HG03558 (cell line): ENCODE results near the gene MBOAT7.

Experiments used
- ATAC-seq: cut with Tn5 transposase; IDR thresholded peaks from one replicate; pipeline ENCODE4 v1.9.1; 2021; ENCODE audit warnings: moderate number of reproducible peaks; ENCODE audit not compliant: unreplicated experiment; ENCODE audit errors: extremely low read depth

The MBOAT7 gene

DNA sequence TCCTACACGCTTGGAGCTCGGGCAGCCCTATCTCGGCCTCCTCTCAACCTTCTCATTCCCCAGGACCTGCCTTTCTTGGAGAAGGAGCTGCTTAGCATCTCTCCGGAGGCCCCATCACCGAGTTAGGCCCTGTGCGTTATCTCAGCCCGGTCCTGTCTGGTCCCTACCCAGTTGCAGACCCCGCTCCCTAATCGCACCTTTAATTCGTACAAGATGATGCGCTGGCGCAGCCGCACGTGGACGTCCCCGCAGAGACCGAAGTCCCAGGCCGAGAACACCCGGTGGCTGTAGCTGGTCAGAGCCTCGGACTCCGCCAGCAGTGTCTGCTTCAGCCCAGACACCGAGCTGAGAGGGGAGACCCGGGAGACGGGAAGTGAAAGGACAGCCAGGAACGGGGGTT is 24.2 kb downstream of the MBOAT7 start:
- no peak for ATAC-seq

- ATAC-seq = no peak
Measured at GRCh38 chr19:54164369-54165068, 24.9 kb downstream of the MBOAT7 start.

DNA sequence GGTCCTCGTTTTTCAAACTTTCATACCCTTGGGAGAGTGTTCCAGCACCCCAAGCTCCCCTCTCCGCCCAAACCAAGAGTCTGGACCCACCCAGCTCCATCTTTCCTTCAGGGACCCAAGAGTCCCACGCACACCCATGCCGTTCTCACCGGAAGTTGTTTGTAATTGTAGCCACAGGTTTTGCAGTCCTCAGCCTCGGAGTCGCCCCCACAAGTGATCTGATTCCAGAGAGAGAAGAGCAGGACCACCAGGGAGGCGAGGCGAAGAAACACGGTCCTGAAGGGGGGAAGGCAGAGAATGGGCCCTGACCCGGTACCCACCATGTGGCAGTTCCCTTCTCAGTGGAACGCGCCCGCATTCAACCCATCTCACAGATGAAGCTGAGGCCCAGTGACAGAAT is 26.5 kb downstream of the MBOAT7 start:
- ATAC-seq = no peak

- no peak for ATAC-seq
Measured at GRCh38 chr19:54162241-54162805, 27.1 kb downstream of the MBOAT7 start.

DNA sequence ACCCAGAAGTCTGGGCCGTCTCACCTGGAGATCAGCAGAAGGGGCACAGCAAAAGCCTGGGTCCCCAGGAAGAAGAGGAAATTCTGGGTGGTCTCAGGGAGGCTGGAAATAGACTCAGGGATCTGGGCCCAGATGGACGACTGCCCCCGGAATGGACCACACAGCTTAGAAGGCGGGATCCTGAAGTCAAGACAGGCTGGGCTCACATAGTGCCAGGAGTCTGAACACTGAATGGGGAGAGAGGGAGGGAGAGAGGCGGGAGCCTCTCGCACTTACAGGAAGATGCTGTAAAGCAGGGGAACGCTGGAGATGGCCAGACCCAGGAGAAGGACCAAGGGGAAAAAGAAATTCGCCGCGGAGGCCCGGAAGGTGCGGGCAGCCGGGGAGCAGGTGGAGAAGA is 28.5 kb downstream of the MBOAT7 start:
- ATAC-seq = no peak

DNA sequence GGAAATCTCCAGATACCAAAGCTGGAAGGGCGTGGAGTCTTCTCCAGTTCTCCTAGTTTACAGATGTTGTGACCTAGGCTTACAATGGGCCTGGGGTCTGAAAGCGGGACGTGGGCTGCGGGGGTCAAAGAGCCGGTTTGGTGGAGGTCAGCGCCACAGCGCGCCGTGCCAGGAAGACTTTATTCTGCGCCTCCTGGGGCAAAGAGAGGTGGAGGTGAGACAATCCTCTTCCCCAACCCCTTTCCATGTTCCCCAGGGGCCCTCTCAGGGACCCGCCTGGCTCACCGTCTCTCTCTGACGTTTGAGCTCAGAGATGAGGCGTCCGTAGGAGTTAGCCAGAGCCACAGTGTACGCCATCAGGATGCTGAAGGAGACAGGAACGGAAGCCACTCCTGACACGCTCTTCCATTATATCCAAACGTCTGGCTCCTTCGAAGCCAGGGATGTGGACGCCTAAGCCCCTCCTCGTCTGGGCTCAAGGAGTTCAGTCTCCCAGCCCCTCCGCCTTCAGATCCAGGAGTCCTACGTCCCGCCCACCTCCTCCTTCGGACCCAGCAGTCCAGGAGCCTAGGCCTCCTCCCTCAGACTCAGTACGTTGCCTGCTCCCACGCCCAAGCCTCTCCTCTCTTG is 29.1 kb downstream of the MBOAT7 start:
- no peak for ATAC-seq

GRCh38 chr19:54159352-54160181 is 29.8 kb downstream of the MBOAT7 start, which contains the start of gene LENG1:
TSS of gene LENG1 (minus strand) at chr19:54159721. CDS start at chr19:54159695, 26 bp downstream.
- ATAC-seq = peak; percentile 82

DNA sequence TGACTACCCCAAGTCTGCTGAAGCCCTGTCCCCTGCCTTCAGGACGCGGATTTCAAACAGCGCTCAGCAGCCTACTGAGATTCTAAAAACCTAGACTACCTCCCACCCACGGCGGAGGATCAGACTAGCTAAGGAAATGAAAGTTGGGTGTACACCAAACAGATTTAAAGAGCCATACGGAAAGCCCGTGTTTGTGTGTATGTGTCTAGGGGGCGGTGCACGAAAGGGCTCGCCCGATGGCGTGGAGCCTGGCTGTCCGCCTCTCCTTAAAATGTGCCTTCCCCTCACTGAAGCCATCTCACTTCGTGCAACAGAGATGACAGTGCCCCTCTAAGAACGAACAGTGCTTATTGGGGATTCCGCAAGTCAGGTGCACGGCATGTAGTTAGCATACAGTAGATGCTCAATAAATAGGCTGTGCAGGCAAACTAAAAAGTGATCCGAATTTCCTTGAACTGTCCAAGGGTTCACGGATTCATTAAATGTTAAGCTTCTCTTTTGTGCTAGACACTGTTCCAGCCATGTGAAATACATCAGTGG is 30.5 kb downstream of the MBOAT7 start:
- no peak for ATAC-seq

- no peak for ATAC-seq
Measured at GRCh38 chr19:54156953-54157352, 32.4 kb downstream of the MBOAT7 start.

DNA sequence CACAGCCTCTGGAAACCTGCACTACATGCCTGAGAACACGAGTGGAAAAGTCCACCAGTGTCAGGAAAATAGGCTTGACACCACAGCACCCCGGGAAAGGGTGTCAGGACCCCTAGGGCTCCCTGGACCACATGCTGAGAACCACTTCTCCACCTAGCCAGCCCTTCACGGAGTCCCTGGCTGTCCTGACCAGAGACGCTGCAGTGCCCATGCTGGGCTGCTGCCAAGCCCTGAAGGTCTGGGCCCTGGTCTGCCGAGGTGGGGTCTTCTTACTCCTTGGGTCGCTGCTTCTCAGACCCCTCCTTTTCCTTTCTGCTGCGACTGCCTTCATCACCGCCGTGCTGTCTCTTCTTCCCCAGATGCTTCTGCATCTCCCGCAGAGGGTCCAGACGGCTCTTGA is 32.9 kb downstream of the MBOAT7 start:
- no peak for ATAC-seq

DNA sequence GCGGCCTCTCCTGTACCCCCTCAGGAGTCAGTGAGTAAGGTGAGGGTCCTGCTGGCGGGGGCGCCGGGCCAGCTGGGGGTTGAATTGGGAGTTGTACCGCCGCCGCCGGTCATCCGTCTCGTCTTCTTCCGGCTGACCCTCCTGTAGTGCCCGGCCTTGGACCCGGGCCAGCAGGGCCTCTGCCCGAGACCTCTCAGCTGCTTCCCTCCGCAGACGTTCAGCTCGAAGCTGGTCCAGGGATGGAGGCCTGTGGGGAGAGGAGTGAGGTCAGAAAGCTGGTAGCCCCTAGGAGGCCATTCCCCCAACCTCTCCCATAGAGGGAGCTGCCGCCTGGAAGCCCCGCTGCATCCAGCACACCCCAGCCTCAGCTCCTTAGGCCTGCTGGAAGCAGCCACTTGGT is 33.7 kb downstream of the MBOAT7 start:
- ATAC-seq = no peak

DNA sequence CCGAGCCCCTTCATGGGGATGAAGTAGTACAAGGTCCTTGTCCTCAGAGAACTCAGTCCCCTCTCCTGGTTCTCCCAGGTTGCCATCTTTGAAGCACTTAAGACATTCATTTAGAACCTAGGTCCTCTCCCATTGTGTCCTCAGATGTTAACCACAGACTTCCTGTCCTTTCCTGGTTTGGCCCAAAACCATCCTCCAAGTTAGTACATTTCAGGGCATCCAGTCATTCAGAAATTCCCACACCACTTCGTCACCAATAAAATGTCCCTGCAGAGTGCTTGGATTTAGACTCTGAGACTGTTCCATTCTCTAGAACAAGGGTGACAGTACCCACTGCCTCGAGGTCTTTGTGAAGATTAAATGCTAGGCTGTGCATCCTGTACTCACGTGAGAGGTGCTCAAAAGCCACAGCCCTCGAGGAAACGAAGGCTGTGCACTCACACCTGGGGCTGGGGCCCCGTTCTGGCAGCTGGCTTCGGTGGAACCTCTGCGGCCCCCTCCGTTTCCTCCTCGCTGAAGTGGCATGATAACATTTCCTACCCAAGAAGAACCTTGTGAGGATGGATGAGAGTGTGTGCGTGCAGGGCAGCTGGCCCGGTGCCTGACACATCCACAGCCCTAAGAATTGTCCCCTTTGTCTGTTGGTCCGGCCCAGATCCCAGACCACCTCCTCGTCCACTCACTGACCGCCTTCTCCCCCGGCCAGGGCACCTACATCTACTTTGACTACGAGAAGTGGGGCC is 34.6 kb downstream of the MBOAT7 start:
- ATAC-seq = no peak

- no peak for ATAC-seq
Measured at GRCh38 chr19:54153731-54154326, 35.6 kb downstream of the MBOAT7 start.

GRCh38 chr19:54152878-54153524 is 36.4 kb downstream of the MBOAT7 start:
- no peak for ATAC-seq

GRCh38 chr19:54152267-54152666 is 37.1 kb downstream of the MBOAT7 start:
- ATAC-seq = no peak

- no peak for ATAC-seq
Measured at GRCh38 chr19:54151362-54152035, 37.9 kb downstream of the MBOAT7 start.

- no peak for ATAC-seq
Measured at GRCh38 chr19:54149021-54149812, 40.2 kb downstream of the MBOAT7 start.

DNA sequence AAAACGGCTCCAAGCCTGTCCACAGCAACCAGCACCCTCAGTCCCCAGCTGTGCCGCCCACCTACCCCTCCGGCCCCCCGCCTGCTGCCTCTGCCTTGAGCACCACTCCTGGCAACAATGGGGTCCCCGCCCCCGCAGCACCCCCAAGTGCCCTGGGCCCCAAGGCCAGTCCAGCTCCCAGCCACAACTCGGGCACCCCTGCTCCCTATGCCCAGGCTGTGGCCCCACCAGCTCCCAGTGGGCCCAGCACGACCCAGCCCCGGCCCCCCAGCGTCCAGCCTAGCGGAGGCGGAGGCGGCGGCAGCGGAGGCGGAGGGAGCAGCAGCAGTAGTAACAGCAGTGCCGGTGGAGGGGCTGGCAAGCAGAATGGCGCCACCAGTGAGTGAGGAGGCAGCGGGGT is 41.2 kb downstream of the MBOAT7 start:
- ATAC-seq = no peak
